Measurements from ENCODE around the gene CABLES2.

The CABLES2 gene

DNA sequence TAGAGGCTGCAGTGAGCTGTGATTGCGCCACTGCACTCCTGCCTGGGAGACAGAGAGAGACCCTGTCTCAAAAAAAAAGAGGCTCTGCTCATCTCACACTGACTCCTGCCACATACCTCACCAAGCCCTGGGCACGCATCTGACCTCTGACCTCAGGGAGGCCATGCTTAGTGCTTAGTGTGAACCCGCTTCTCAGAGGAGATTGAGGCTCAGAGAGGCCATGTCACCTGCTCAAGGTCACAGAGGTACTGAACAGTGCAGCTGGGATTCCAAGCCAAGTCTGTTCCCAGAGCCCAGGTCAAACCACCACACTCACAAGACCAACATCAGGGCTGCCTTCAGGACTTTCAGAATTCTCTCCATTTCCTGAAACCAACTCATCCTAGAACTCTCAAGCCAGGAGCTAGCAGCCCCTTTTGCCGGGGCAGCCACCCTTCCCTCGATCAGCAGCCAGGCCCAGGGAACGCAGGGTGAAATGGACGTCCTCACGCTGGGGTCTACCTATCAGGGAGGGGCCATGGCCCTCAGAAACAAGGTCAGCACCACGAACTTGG lies 2.9 kb downstream of the CABLES2 start:
- no peak for DNase-seq

GRCh38 chr20:62403331-62403730 lies 3.8 kb downstream of the CABLES2 start:
- no peak for DNase-seq

GRCh38 chr20:62402456-62403150 lies 4.5 kb downstream of the CABLES2 start:
- DNase-seq = no peak

GRCh38 chr20:62401331-62401779 lies 5.7 kb downstream of the CABLES2 start:
- DNase-seq = no peak

DNA sequence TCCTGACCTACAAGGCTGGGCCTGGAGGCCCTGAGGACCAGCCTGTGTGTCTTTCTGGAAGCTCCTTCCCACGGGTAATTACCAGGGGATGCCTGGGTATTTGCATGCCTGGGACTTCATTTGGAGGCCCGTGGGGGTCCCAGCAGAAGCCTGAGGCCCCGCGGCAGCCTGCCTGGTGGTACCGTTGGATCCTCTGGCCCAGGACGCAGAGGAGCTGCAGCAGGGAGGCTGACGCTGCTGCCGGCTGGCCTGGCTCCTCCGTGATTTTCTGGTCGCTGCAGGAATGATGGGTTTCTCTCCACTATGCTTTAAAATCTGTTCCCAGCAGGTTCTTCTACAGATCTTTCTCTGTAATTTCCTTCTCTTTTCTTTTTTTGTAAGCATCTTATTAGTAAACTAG lies 6.5 kb downstream of the CABLES2 start:
- no peak for DNase-seq

GRCh38 chr20:62400021-62400420 lies 7.1 kb downstream of the CABLES2 start:
- DNase-seq = no peak

DNA sequence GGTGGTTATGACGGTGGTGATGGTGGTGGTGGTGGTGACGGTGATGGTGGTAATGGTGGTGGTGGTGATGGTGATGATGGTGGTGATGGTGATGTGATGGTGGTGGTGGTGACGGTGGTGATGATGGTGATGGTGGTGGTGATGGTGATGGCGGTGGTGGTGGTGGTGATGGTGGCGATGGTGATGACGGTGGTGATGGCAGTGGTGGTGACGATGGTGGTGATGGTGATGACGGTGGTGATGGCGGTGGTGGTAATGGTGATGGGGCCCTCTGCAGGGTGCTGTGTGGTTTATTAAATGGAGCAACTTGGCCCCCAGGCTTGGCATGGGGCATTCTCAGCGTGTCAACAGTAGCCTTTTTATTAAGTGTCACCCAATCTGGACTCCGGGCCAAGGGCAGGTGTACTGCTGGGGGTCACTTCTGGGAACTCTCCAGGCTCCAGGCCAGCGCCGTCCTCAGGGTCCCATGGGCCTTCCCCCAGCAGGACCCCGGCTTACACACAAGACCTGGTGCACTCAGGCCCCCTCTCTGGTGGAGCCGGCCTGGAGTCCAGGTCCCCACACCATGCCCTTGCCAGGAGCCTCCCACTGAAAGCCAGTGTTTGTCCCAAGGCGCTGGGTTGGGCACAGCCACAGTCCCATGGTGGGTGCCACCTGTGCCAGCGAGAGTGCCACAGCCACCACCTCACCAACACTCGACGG lies 8.8 kb downstream of the CABLES2 start:
- no peak for DNase-seq

DNA sequence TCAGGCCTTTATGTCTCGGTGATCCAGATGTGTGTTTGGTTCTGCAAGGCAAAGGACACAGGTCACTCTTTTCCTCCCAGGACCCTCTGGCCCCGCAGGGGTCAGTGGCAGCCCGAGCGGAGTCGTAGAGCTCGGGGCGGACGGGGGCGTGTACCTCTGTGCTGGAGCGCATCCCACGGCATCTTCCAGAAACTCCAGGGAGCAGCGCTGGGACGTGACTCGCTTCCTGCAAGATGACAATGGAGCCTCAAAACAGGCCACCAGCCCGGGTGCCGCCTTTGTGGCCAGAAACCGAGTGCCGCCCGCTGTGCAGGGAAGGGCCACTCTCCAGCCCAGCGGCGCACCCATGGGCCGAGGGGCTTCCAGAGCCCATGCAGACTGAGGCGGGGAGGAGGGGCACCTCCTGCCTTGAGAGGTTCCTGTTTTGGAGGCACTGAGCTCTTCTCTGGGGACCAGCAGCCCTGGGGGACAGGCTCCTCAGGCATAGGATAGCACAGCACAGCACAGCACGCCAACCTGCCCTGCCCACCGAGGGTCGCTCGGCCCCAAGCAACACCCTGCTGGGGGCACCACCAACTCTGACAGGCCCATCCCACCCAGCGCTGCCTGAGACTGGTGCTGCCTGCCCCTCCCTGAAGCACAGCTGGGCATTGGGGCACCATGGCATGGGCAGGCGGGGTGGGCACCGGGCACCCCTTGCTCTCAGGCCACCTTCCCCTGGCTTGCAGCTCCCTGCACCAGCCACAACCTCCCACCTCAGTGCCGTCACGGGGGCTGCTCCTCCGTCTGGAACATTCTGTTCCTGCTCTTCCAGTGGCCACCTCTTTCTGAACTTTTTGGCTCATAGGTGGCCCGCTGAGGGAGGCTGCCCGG lies 10.5 kb downstream of the CABLES2 start:
- DNase-seq = no peak

GRCh38 chr20:62395311-62396242 lies 11.5 kb downstream of the CABLES2 start:
- no peak for DNase-seq

GRCh38 chr20:62394248-62395245 lies 12.5 kb downstream of the CABLES2 start:
- DNase-seq = no peak

DNA sequence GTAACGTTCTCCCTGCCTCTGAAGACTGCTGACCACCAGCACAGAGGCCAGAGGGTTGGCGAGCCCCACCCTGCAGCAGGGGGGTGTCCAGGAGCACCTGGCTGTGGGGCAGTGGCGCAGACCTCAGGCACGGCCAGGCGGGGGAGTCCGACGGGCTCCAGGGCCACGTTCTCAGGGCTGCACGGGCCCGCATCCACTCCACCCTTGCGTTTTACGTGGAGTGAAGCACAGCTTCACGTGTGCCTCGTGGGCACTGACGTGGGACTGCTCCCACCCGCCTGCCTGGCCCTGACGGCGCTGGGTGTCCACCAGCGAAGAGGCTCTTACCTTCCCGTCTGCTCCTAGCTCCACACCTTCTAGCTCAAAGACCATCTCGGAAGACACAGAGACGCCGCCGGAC lies 13.3 kb downstream of the CABLES2 start:
- DNase-seq = no peak

DNA sequence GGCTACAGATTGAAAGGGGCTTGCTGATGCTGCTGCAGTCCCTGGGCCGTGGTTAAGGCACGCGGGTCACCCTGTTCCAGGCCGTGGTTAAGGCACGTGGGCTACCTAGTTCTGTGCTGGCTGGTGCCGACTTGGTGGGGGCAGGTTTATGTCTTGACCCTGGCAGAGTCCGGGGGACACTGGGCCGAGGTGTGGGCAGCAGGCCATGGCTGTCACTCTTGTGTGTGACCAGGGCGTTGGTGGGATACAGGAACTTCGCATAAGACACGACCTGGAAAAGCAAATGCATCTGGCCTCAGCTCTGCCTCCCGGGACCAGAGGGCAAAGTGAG lies 13.8 kb downstream of the CABLES2 start:
- DNase-seq = no peak

GRCh38 chr20:62392621-62393334 lies 14.3 kb downstream of the CABLES2 start:
- no peak for DNase-seq

- no peak for DNase-seq
Observed at GRCh38 chr20:62392077-62392418, 15.0 kb downstream of the CABLES2 start.

GRCh38 chr20:62391165-62392076 lies 15.7 kb downstream of the CABLES2 start:
- DNase-seq = no peak

- no peak for DNase-seq
Observed at GRCh38 chr20:62390317-62391164, 16.5 kb downstream of the CABLES2 start.

- DNase-seq = no peak
Observed at GRCh38 chr20:62389601-62390087, 17.4 kb downstream of the CABLES2 start.

All from stimulated activated naive CD4-positive, alpha-beta T cell (primary cell).